HG03460 (cell line): ENCODE measurements around the gene WLS.
A peak's percentile ranks its signal among the peaks of the same experiment; 100 is the strongest.
"Not testable (repeated sequence)": the region's sequence is repeated elsewhere in the genome, so short reads cannot be mapped to it uniquely, and the experiment has no call there.

Source experiments
- ATAC-seq: cut with Tn5 transposase; IDR thresholded peaks from one replicate; pipeline ENCODE4 v1.9.1; 2021; ENCODE audit not compliant: unreplicated experiment

Gene WLS

DNA sequence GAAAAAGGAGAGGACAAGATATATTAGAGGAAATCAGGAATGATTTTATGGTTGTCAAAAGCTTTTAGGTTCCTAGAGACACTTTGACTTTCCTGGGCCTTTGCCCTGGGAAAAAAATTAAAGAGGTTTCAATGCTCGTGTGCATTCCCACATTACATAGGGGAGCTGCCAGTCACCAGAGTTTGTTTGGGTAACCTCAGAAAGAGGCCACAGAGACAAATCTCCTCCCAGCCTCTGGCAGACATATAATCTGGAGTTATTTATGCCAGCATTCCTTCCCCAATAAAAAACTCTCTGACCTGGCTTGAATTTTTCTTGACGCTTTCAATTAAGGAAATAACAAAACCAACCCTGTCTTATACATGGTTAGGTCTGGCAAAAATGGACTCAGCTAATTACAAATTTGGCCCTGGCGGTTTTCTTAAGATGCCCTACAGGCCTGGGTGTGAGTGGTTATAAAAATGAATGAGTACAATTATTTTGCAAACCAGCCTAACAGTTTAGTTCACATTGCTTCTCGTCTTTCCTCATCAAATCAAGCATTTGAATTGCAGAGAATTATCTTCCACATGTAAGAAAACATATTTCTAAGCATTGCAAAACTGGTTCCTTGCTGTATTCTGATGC, 63.7 kb downstream of the WLS start:
- ATAC-seq, result no peak

DNA sequence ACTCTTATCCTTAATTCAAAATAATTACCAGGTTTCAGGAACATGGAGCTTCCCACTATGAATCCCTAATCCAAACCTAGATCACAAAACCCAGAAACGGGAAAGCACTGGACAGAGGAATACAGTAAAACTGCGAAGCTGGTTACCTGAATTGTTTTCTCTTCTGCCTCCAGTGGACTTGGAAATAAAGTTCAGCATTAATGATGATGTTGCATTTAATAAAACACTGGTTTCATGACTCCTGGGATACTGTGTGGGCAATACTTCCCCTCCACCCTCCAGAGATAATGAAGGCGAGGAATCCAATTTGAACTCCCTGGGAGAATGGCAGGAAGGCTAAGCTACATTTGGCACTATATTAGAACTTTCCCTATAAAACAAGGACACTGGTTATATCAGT, 65.1 kb downstream of the WLS start:
- ATAC-seq, result no peak

DNA sequence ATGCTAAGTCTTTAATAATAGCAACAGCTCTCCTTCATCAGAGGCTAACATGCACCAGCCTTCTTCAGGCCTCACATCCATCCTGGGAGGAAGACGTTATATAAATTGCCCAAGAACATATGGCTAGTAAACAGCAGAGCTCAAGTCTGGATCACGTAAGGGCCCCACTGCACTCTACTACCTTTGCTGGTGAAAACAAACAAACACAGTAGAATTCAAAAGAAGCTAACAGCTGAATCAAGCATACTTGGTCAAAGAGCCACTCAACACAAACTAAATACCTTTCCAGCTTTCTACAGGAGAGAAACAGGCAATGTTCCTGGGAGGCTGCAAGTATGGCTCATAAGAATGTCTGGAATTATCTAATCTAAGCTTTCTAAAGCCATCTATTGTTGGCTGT, 66.0 kb downstream of the WLS start:
- ATAC-seq, result no peak

DNA sequence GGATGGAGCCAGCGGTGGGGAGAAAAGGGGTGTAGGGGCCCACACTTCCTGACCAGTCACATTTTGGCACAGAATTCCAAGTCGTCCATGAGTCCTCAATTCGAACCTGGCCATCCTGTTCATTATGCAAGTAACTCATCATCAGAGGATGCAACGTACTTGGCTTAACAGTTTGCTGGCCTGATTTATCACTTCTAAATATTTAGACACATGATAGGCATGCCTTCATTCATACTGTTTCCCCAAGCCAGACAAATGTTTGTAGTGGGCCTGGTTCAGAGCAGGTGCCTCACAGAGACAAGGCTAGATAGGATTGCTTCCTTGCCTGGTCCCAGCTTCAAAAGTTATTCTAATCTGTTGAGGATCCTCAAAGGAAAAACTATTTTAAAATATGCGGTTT, 66.7 kb downstream of the WLS start:
- no peak for ATAC-seq

DNA sequence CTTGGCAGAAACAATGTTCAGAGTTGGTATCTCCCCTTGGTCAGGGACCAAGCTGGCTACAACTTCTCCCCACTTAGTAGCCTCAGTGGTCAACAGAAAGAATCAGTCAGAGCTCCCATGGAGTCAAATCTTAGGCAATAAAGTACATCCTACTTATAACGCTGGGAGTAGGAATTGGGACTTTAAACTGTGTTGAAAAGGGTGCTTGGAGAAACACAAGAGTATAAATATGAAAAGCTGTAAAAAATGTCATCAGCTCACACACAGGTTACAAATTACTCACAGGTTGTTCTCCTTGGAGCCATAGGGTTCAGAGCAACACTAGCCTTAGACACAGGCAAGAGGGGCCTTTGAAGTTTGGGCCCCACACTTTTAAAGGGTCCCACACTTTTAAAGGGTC, 67.4 kb downstream of the WLS start:
- no peak for ATAC-seq

DNA sequence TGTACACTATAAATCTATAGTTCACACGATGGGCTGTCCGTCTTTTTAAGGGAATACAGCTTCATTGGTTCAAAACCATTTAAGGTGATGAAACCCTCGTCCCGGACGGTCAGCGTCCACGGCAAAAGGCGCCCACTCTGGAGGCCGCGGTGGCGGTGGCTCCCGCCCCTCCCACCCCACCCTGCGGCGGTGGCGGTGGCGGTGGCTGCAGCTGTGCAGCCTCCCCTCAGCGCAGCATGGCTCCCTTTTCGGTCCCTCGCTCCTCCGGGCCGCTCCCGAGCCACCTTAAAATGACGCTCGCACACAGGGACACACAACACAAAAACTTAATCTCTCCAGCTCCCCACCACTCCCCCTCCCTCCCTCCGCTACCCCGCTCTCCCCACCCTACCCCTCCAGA, 69.1 kb downstream of the WLS start:
- no peak for ATAC-seq

DNA sequence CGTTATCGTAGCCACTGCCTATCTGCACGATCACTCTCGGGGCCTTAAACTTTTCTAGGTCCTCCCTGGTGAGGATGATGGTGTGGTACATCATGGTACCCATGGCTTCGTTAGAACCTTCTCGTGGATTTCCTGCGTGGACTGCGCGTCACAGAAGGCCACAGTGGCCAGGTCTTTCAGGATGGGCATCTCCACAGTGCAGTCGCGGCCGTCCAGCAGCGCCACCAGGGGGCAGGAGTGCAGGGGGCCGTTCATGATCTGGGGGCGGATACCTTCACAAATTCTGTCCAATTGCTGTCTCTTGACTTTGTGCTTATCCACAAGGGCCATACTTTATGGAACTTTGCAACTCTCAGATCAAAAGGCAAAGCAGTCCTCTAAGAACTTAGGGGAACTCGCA, 69.6 kb downstream of the WLS start:
- ATAC-seq, result no peak

DNA sequence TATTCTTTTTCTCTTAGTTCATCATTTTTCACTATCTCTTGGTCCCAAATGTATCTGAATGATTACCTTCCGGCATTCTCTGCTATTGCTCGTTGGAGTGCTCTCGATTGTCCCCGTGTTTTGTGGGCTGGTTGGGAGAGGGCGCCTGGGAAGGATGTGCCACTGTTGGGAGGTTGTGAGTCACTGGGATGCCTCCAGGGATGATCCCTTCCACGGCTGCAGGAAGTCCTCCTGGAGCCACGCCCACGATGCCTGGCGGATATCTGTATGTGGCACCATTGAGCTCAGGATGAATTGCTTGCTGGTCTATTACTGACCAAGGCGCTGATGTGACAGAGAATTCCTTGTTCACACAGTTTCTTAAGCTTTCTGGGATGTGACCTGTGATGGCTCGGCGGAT, 70.7 kb downstream of the WLS start:
- not testable (repeated sequence) for ATAC-seq

DNA sequence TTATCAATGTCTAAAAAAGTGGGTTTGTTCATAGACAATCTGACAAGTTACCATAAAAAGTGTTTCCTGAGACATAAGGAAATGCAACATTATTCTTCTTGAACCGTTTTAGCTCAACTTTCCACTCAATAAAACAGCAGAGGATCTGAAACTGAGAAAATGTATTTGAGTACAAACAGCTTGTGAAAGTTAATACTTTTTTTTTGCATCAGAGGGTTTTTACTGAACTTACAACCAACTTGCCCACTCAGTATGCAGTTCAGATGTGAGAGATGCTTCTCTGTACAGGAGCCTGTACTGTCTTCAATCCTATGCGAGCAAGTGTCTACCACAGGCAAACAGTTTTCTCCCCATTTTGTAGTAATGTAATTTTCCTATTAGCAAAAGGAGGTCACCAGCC, 71.4 kb downstream of the WLS start:
- ATAC-seq, result peak; percentile 79

DNA sequence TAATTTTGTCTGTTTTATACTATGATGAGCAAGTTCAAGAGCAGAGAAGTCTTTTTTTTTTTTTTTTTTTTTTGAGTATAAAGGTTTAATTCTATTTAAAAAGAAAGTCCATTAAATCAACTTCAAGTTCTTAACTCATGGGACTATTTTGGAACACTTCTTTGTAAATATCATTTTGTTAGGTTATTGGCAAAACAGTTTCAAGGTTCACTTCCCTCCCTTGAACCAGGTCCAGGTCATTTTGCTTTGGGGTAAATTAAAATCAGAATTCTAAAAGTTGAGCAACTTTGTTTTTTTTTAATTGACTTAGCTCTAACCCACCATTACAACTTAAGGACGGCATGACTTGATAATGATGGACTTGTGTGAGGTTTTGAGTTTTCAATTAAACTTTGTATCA, 72.3 kb downstream of the WLS start:
- no peak for ATAC-seq

DNA sequence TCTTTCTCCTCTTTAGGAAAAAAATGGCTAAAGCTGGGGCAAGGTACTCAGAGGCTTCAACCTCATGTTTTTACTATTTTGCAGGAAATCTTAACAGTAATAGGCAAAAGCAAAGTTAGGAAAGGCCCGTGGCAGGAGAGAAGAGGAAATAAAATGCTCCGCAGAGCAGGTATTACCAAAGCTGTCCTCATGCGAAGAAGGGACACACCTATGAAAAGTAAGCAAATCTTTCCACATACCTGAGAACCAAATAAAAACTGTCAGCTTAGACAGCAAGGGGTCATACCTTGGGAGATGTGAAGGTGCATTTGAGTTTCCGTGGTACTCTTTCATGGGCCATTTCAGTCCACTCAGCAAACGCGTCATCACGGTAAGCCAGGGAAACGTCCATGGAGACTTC, 73.5 kb downstream of the WLS start:
- ATAC-seq, result no peak

DNA sequence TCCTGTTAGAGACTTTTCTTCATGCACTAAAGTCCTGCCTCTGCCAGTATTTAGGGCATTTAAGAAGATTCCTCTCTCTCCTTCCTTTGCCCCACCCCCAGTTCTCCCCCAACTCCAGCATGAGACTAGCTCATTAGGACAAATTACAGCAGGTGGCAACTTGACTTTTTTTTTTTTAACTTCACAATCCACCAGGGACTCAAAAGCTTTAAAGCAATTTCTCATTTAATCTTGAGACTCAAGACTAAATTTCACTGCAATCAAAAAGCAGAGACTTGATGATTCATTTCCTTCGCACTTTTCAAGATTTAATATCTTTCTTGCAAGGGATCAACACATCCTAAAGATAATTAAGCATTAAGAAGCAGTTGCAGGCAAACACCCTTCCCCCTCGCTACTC, 74.9 kb downstream of the WLS start:
- no peak for ATAC-seq

DNA sequence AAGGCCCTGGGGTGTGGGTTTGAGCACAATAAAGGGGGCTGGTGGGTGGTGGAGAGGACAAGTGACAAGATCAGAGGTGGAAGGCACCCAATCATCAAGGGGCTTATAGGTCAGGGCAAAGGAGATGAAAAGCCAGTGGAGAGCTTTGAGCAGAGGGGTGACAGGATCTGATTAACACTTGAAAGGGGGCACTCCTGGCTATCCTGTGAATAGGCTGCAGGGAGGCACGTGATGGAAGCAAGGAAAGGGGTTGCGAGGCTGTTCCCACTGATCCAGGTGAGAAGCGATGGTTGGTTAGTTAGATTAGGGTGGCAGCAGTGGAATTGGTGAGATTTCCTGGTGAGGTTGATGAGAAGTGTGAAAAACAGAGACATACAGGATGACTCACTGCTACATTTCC, 80.6 kb downstream of the WLS start:
- ATAC-seq, result no peak

DNA sequence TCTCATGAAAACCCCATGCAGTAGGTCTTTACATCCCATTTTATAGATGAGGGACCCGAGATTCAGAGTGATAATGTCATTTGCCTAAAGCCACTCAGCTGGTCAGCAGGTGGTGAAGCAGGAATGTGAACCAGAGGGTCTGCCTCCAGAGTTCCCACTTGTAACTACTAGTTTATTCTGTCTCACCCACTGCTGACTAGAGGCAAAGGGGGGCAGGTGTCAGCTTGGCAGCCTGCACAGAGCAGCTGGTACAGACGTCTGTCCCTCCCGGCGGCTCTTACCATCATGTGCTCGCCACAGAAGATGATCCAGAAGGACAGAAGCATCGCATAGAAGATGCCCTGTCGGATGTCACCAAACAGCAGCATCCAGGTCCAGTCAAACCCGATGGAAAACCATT, 82.4 kb downstream of the WLS start:
- no peak for ATAC-seq

DNA sequence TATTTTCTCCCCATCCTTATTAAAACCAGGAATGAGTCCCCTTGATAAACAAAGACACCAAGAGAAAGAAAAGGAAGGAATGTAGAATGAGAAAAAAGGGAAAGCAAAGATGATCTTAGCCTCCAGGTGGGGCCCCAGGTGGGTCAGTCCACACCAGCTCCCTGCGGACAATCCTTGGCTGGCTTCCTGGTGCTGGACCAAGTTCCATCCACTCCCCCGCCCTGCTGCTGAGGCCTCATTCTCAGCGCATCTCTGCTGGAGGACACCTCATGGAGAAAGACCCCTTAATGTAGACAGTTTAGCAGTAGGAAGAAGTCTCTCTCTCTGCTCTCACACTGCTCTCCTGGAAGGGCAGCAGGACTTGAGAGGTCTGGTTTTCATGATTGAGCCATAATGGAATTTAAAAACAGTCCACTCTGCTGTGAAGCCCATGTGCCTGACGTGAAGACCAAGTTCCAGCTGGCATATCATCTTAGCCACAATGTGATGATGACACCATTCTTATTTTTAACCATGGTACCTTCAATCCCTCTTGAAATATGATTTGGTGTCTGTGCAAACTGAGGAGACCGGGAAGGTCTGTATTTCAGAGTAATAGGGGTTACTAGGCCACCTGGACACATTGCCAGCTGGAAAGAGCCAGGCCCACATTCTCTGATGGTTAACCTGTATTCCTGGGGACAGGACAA, 83.1 kb downstream of the WLS start:
- ATAC-seq, result no peak

DNA sequence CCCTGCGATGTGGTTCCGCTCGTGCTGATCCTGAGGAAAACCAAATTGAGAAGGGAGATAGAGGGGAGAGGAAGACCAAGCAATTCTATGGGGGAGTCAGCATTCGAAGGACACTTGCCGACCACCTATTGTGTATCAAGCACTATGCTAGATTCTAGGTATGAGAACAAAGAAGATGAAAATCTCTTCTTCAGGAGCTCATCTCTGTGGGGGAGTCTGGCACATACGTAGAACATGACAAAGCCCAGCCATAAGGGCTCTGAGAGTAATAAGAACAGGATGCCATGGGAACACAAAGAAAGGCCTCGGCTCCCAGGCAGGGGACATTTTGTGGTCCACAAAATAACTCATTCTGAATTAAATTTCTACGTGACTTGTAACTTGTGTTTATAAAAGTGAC, 83.7 kb downstream of the WLS start:
- no peak for ATAC-seq

DNA sequence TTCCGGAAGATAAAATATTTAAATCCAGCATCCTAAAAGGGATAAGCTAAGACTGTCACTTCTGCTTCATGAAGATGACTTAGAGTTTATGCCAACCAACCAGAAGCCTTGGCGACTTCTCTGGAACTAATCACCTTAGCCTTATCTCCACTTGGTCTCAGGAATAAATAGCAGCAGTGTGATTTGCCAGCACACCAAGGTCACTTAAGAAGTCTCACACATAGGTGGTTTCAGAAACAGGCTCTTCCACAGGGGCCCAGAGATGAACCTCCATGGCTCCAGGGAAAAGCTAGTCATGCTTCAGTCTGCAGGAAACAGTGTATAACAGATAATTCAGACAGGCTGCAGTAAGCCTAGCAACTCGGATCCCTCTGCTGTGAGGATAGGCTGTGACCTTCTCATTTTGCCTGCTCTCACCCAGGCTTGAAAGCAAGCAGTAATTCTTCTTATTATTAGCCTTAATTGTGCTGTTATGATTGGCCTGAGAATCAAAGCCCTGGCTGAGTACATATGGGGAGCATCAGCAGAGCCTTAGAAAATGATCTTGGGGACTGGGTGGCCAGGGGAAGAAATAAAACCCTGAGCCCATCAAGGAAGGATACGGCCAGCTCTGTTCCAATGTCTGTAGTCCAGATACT, 84.7 kb downstream of the WLS start:
- no peak for ATAC-seq

DNA sequence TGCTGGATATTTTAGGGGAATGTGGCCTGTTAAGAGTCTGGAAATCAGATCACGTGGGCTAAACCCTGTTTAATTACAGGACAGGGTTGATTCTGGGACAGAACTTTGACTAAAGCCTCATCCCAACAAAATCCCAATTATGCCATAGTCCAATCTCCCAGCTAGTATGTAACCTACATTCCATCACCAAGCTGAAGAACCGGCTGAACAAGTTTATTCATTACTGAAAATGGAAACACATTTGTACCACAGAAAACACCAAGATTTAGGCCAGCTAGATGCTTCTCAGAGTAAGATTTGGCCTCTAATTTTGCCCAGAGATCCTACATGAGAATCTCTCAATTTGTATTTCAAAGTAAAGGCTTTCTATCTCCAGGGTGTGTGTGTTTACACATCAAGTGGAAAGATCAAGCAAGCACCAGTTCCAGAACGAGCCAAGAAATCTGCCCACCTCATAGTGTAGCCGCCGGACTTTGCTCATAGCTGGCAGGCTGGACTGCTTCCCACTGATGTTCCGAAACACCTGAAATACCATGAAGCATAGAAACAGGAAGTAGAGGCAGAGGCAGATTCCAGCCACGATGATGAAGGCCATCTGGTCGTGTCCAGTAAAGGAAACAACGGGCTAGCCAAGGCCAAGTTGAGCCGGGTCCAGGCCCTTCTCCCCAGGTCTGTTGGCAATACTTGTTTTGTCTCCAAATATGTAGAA, 86.8 kb downstream of the WLS start:
- no peak for ATAC-seq

DNA sequence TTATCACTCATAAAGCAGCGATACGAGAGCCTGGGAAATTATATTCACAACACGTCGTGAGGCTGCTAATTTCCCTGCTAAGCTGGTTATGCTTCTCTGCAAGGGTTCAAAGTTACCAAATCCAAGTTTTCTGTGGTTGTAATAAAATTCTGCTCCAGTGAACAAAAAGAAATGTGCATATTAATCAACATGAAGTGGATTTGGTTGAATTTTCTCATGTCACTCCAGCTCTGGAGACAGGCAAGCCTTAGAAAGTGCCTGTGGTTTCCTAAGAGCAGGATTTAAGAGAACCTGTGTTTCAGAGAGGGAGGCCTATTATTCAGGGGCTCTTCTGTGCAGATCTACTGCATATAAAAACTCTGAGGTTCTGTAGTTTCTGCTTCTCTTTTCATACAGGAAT, 87.5 kb downstream of the WLS start:
- no peak for ATAC-seq

DNA sequence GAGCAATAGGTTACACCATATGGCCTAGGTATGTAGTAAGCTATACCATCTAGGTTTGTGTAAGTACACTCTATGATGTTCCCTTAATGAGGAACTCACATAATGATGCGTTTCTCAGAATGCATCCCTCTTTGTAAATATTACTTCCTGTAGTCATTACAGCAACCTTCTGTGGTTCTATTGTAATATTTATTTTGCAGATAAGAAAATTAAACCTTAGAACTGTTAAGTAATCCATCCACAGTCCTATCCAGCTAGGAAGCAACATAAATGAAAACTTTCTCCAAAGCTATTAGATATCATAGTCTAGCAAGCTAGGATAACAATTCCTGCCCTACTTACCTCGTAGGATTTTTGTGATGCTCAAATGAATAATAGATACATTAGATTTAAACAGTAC, 88.7 kb downstream of the WLS start:
- no peak for ATAC-seq

DNA sequence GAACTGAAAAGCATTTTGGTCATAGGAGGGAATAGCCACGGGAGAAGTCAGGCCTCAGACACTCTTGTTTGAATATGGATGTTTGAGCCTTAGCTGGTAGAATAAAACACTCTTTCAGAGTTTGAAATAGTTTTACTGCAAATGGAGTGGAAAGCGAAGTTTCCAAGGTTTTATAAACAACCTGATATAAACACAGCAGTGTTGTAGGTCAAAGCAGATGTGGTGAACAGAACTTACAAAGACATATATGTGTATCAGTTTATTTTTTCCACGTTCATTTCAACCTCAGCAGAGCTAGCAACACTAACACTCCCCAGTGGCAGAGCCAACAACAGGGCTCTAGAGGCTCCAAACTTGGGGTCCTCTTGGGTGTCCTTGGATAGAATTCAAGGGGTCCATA, 89.9 kb downstream of the WLS start:
- ATAC-seq, result no peak

DNA sequence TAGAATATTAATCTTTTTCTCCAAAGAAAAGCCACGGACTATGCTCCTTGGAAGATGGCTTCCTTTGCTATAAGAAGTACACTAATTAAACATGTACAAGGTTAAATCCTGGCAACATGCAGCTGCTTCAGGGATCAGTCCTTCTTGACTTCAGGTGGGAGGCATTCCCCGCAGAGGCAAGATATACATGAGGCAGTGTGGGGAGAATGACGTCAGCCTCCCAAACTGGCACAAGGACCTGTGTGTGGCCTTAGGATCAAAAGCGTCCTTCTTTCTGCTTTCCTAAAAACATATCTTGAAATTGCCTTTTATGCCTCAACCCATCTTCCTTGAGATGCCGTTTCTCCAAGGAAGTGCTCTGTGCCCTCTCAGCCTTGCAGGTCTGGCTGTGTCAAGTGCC, 90.3 kb downstream of the WLS start:
- no peak for ATAC-seq
